Upper lobe of right lung (tissue), 1 donor: ENCODE data around the gene PADI3. TPM values are rescaled to one million over a fixed set of nuclear protein-coding genes. Genes with fewer than 3 reads are reported as not detected.
"Not testable (repeated sequence)": the region's sequence is repeated elsewhere in the genome, so short reads cannot be mapped to it uniquely, and the experiment has no call there.

Experiments used
- ATAC-seq: fragments of 200-7000 bp; cut with Tn5 transposase; one replicate; pipeline ENCODE4 v1.9.1; 2020; ENCODE audit warnings: mild to moderate bottlenecking, moderate library complexity
- DNase-seq: peaks from one replicate; pipeline ENCODE4 v3.0.0-alpha.2; 2020
- H3K27ac ChIP-seq: fragments of 200-600 bp; one replicate; pipeline ENCODE4 v1.8.0; 2022
- H3K27me3 ChIP-seq: fragments of 200-600 bp; one replicate; pipeline ENCODE4 v1.8.0; 2022; ENCODE audit warnings: mild to moderate bottlenecking
- H3K36me3 ChIP-seq: fragments of 200-600 bp; one replicate; pipeline ENCODE4 v1.8.0; 2022
- H3K4me1 ChIP-seq: fragments of 200-600 bp; one replicate; pipeline ENCODE4 v1.8.0; 2022
- H3K4me3 ChIP-seq: fragments of 200-600 bp; one replicate; pipeline ENCODE4 v1.8.0; 2022; ENCODE audit warnings: mild to moderate bottlenecking
- H3K9me3 ChIP-seq: fragments of 200-600 bp; one replicate; pipeline ENCODE4 v1.8.0; 2022
- intact Hi-C: fragments of 100-400 bp; cut with DNase I; formaldehyde crosslinking; loops from one replicate; pipeline ENCODE4 v1.11.0; 2022
- total RNA-seq: library from RNA; stranded (reverse); fragmentation: NEBNext Ultra II Directional; extraction: Animal tissue kit (Norgen Biotek cat#: 25700); gene quantifications from one replicate; pipeline ENCODE4 v1.2.1, GENCODE V29; 2021
- TF ChIP-seq, protein P1 (sequence below): fragments of 200-600 bp; IDR thresholded peaks from one replicate; pipeline ENCODE4 v1.8.0; 2022; ENCODE audit warnings: antibody characterized with exemption
- donor health status: DM: no; HTN: yes; CAD: no; lungs with severe emphysema.

Gene PADI3
- total RNA-seq, 1 donor from 2014 or later: not detected

GRCh38 chr1:17236779-17237560 lies 11.9 kb upstream of the PADI3 start:
- intact Hi-C loops: loop anchor here (2.0 kb wide), 1 partner anchor 110 kb away; no protein-coding TSS in a partner anchor
- no peak overlapping the region for H3K4me3 ChIP-seq
- DNase-seq (peak; percentile 90), ATAC-seq (peak; percentile 84)
- no peak overlapping the region for H3K27ac ChIP-seq
- H3K27me3 ChIP-seq: no peaks in the 10 kb centered on the region
- H3K9me3 ChIP-seq: no peaks in the 10 kb centered on the region
- H3K36me3 ChIP-seq: no peaks in the 10 kb centered on the region
- H3K4me1 ChIP-seq: no peaks in the 10 kb centered on the region
- TF ChIP-seq, protein P1, sequence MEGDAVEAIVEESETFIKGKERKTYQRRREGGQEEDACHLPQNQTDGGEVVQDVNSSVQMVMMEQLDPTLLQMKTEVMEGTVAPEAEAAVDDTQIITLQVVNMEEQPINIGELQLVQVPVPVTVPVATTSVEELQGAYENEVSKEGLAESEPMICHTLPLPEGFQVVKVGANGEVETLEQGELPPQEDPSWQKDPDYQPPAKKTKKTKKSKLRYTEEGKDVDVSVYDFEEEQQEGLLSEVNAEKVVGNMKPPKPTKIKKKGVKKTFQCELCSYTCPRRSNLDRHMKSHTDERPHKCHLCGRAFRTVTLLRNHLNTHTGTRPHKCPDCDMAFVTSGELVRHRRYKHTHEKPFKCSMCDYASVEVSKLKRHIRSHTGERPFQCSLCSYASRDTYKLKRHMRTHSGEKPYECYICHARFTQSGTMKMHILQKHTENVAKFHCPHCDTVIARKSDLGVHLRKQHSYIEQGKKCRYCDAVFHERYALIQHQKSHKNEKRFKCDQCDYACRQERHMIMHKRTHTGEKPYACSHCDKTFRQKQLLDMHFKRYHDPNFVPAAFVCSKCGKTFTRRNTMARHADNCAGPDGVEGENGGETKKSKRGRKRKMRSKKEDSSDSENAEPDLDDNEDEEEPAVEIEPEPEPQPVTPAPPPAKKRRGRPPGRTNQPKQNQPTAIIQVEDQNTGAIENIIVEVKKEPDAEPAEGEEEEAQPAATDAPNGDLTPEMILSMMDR: peak; percentile 93

DNA sequence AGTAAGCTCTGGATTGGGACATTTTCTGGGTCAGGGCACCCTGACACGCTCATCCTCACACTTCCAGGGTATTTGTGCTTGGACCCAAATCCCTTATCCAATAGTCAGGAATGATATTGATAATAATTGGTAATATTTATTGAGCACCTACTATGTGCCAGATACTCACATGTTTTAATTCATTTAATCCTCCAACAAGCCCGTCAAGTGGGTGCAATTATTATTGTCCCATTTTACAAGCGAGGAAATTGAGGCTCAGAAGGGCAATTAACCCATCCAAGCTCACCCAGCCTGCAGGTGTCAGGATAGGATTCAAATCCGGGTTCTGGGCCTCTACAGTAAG lies 11.4 kb upstream of the PADI3 start:
- no peaks in the 10 kb centered on the region for H3K36me3 ChIP-seq
- no peak for ATAC-seq
- no peak overlapping the region for H3K4me3 ChIP-seq
- intact Hi-C loops: loop anchor here (2.0 kb wide), 1 partner anchor 111 kb away; no protein-coding TSS in a partner anchor
- TF ChIP-seq, protein P1: no peak
- no peak for DNase-seq
- H3K27me3 ChIP-seq: no peaks in the 10 kb centered on the region
- H3K27ac ChIP-seq: no peak overlapping the region
- no peaks in the 10 kb centered on the region for H3K9me3 ChIP-seq
- no peaks in the 10 kb centered on the region for H3K4me1 ChIP-seq

GRCh38 chr1:17239420-17239819 lies 9.5 kb upstream of the PADI3 start:
- Histone ChIP-seq H3K4me3 (no peak overlapping the region), H3K4me1 (no peaks in the 10 kb centered on the region), H3K36me3 (no peaks in the 10 kb centered on the region), H3K9me3 (no peaks in the 10 kb centered on the region), H3K27me3 (no peaks in the 10 kb centered on the region), H3K27ac (no peak overlapping the region)
- ATAC-seq (peak; percentile 63), DNase-seq (no peak)
- TF ChIP-seq, protein P1: no peak
- intact Hi-C loops: no loop called here

DNA sequence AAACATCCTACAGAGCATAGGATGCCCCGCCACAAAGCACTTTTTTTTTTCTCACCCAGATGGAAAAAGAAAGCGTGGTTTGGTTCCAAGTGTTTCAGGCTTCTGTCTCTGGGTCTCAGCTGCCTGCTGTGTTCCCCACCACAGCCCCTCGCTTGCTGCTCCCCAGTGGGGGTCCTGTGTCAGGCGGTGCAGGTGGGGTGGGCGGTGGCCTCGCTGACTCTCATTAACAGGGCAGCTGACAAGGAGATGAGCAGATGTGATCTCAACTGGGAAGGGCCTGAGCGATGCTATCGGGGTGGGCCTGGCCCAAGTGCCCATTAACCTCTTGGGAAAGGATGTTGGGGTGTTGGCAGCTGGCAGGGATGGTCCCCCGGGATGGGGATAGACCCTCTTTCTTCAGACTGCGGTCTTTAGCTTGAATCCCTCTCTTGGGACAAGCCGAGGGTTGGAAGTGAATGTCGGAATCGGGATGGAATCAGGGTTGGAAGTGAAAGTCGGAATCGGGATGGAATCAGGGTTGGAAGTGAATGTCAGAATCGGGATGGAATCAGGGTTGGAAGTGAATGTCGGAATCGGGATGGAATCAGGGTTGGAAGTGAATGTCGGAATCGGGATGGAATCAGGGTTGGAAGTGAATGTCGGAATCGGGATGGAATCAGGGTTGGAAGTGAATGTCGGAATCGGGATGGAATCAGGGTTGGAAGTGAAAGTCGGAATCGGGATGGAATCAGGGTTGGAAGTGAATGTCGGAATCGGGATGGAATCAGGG lies 7.7 kb upstream of the PADI3 start:
- ATAC-seq, H3K4me3 ChIP-seq, intact Hi-C loops, H3K9me3 ChIP-seq, H3K27ac ChIP-seq, DNase-seq, H3K27me3 ChIP-seq, H3K4me1 ChIP-seq, H3K36me3 ChIP-seq: not testable (repeated sequence)

DNA sequence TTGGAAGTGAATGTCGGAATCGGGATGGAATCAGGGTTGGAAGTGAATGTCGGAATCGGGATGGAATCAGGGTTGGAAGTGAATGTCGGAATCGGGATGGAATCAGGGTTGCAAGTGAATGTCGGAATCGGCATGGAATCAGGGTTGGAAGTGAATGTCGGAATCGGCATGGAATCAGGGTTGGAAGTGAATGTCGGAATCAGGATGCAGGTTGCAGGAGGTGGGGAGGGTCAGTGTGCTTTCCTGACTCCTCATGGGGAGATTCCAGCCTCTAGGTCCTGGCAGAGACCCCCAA lies 7.2 kb upstream of the PADI3 start:
- H3K27ac ChIP-seq, H3K9me3 ChIP-seq, H3K36me3 ChIP-seq, DNase-seq, H3K4me3 ChIP-seq, H3K27me3 ChIP-seq, H3K4me1 ChIP-seq, ATAC-seq, intact Hi-C loops: not testable (repeated sequence)

DNA sequence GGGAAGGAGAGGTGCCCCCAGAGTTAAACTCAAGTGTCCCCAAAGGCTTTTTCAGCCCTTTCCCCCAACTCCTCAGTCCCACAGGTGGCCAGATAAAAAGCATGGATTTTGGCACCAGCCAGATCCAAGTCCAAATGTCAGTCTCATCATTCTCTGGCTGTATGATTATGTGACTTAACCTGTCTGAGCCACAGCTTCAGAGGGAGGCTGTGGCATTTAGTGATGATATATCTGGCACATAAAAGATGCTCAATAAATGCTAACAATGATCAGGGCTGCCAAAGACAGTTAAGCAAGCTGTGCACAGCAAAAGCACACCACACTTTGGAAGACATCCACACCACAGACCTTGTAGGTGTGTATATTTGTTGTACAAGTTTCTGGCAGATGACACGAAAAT lies 5.6 kb upstream of the PADI3 start:
- no peak overlapping the region for H3K4me3 ChIP-seq
- TF ChIP-seq, protein P1: no peak
- intact Hi-C loops: no loop called here
- peaks cover 8% of the 10 kb centered on the region for H3K27me3 ChIP-seq
- no peak for ATAC-seq
- H3K9me3 ChIP-seq: no peaks in the 10 kb centered on the region
- no peaks in the 10 kb centered on the region for H3K36me3 ChIP-seq
- no peaks in the 10 kb centered on the region for H3K4me1 ChIP-seq
- no peak for DNase-seq
- no peak overlapping the region for H3K27ac ChIP-seq
